ENCODE results near the gene DHRSX. TPM values are rescaled to one million over a fixed set of nuclear protein-coding genes. Genes with fewer than 3 reads are reported as not detected.

The DHRSX gene
- total and polyA plus RNA-seq, 3 experiments from 2014 or later = 21.5 to 26.6 (median 25.3) TPM

GRCh38 chrX:2497961-2498780 is 2.6 kb downstream of the DHRSX start:
- Mint-ChIP-seq H3K4me3 (peak overlapping the region; percentile 65 to 88 (median 86)), H3K27me3 (no peaks in the 10 kb centered on the region), H3K9me3 (no peaks in the 10 kb centered on the region), H3K4me1 (peaks cover 28 to 45% (median 29%) of the 10 kb centered on the region in 3 donors), H3K27ac (peak overlapping the region; percentile 56 to 90 (median 77)), H3K36me3 (peaks cover 0 to 21% (median 0%) of the 10 kb centered on the region in 3 donors)
- H3K9me3 ChIP-seq (ENCODE audit: low read length) = no peaks in the 10 kb centered on the region
- ChIA-PET POLR2A (no interaction called here), CTCF (no interaction called here)
- peak overlapping the region; percentile 32 for H3K27ac ChIP-seq (ENCODE audit: low read depth, low read length)
- no peaks in the 10 kb centered on the region for H3K27me3 ChIP-seq (ENCODE audit: insufficient read depth, low read length, poor library complexity, severe bottlenecking)
- DNase-seq = no peak
- no peaks in the 10 kb centered on the region for H3K36me3 ChIP-seq (ENCODE audit: insufficient read depth, low read length)
- no peak overlapping the region for H3K4me3 ChIP-seq (ENCODE audit: low read length)
- peaks cover 16% of the 10 kb centered on the region for H3K4me1 ChIP-seq (ENCODE audit: insufficient read depth, low read length)

GRCh38 chrX:2495595-2495994 is 5.2 kb downstream of the DHRSX start:
- Histone ChIP-seq H3K27me3 (ENCODE audit: insufficient read depth, low read length, poor library complexity, severe bottlenecking) (no peaks in the 10 kb centered on the region), H3K9me3 (ENCODE audit: low read length) (no peaks in the 10 kb centered on the region), H3K36me3 (ENCODE audit: insufficient read depth, low read length) (no peaks in the 10 kb centered on the region), H3K27ac (ENCODE audit: low read depth, low read length) (no peak overlapping the region), H3K4me3 (ENCODE audit: low read length) (no peak overlapping the region), H3K4me1 (ENCODE audit: insufficient read depth, low read length) (peaks cover 16% of the 10 kb centered on the region)
- ChIA-PET POLR2A (no interaction called here), CTCF (no interaction called here)
- Mint-ChIP-seq H3K9me3 (no peaks in the 10 kb centered on the region), H3K4me1 (peaks cover 26 to 39% (median 34%) of the 10 kb centered on the region in 3 donors), H3K27me3 (no peaks in the 10 kb centered on the region), H3K4me3 (no peak overlapping the region), H3K27ac (peak overlapping the region in 1 of 8 donors; percentile 13), H3K36me3 (peaks cover 0 to 31% (median 2%) of the 10 kb centered on the region in 3 donors)
- no peak for DNase-seq

GRCh38 chrX:2492531-2493218 is 8.1 kb downstream of the DHRSX start:
- Histone ChIP-seq H3K36me3 (ENCODE audit: insufficient read depth, low read length) (no peaks in the 10 kb centered on the region), H3K9me3 (ENCODE audit: low read length) (no peaks in the 10 kb centered on the region), H3K4me1 (ENCODE audit: insufficient read depth, low read length) (no peaks in the 10 kb centered on the region), H3K4me3 (ENCODE audit: low read length) (no peak overlapping the region), H3K27ac (ENCODE audit: low read depth, low read length) (no peak overlapping the region), H3K27me3 (ENCODE audit: insufficient read depth, low read length, poor library complexity, severe bottlenecking) (no peaks in the 10 kb centered on the region)
- Mint-ChIP-seq H3K36me3 (peaks cover 2 to 50% (median 8%) of the 10 kb centered on the region in 3 donors), H3K9me3 (no peaks in the 10 kb centered on the region), H3K27ac (peak overlapping the region in 1 of 8 donors; percentile 29), H3K4me3 (no peak overlapping the region), H3K4me1 (peaks cover 7 to 15% (median 10%) of the 10 kb centered on the region in 3 donors), H3K27me3 (no peaks in the 10 kb centered on the region)
- no peak for DNase-seq
- ChIA-PET POLR2A (no interaction called here), CTCF (no interaction called here)

GRCh38 chrX:2490634-2491033 is 10.1 kb downstream of the DHRSX start:
- Mint-ChIP-seq H3K4me3 (no peak overlapping the region), H3K36me3 (peaks cover 3 to 56% (median 17%) of the 10 kb centered on the region in 3 donors), H3K4me1 (peaks cover 4 to 13% (median 4%) of the 10 kb centered on the region in 3 donors), H3K27ac (no peak overlapping the region), H3K27me3 (no peaks in the 10 kb centered on the region), H3K9me3 (no peaks in the 10 kb centered on the region)
- ChIA-PET POLR2A (no interaction called here), CTCF (no interaction called here)
- DNase-seq = no peak
- no peaks in the 10 kb centered on the region for H3K9me3 ChIP-seq (ENCODE audit: low read length)
- H3K36me3 ChIP-seq (ENCODE audit: insufficient read depth, low read length) = no peaks in the 10 kb centered on the region
- no peaks in the 10 kb centered on the region for H3K27me3 ChIP-seq (ENCODE audit: insufficient read depth, low read length, poor library complexity, severe bottlenecking)
- H3K27ac ChIP-seq (ENCODE audit: low read depth, low read length) = no peak overlapping the region
- H3K4me1 ChIP-seq (ENCODE audit: insufficient read depth, low read length) = no peaks in the 10 kb centered on the region
- no peak overlapping the region for H3K4me3 ChIP-seq (ENCODE audit: low read length)

GRCh38 chrX:2489446-2490445 is 11.0 kb downstream of the DHRSX start:
- Histone ChIP-seq H3K4me3 (ENCODE audit: low read length) (no peak overlapping the region), H3K4me1 (ENCODE audit: insufficient read depth, low read length) (no peaks in the 10 kb centered on the region), H3K27ac (ENCODE audit: low read depth, low read length) (no peak overlapping the region), H3K27me3 (ENCODE audit: insufficient read depth, low read length, poor library complexity, severe bottlenecking) (no peaks in the 10 kb centered on the region), H3K9me3 (ENCODE audit: low read length) (no peaks in the 10 kb centered on the region), H3K36me3 (ENCODE audit: insufficient read depth, low read length) (no peaks in the 10 kb centered on the region)
- ChIA-PET POLR2A (no interaction called here), CTCF (no interaction called here)
- Mint-ChIP-seq H3K4me3 (no peak overlapping the region), H3K27me3 (no peaks in the 10 kb centered on the region), H3K9me3 (no peaks in the 10 kb centered on the region), H3K27ac (no peak overlapping the region), H3K36me3 (peaks cover 3 to 55% (median 17%) of the 10 kb centered on the region in 3 donors), H3K4me1 (peaks cover 3 to 13% (median 4%) of the 10 kb centered on the region in 3 donors)
- DNase-seq = no peak

- Mint-ChIP-seq H3K4me3 (no peak overlapping the region), H3K27me3 (no peaks in the 10 kb centered on the region), H3K36me3 (peaks cover 3 to 60% (median 17%) of the 10 kb centered on the region in 3 donors), H3K27ac (peak overlapping the region in 1 of 8 donors; percentile 41), H3K4me1 (peaks cover 3 to 13% (median 4%) of the 10 kb centered on the region in 3 donors), H3K9me3 (no peaks in the 10 kb centered on the region)
- no peak overlapping the region for H3K27ac ChIP-seq (ENCODE audit: low read depth, low read length)
- no peaks in the 10 kb centered on the region for H3K36me3 ChIP-seq (ENCODE audit: insufficient read depth, low read length)
- ChIA-PET POLR2A (no interaction called here), CTCF (no interaction called here)
- H3K4me1 ChIP-seq (ENCODE audit: insufficient read depth, low read length) = no peaks in the 10 kb centered on the region
- no peaks in the 10 kb centered on the region for H3K9me3 ChIP-seq (ENCODE audit: low read length)
- H3K27me3 ChIP-seq (ENCODE audit: insufficient read depth, low read length, poor library complexity, severe bottlenecking) = no peaks in the 10 kb centered on the region
- no peak overlapping the region for H3K4me3 ChIP-seq (ENCODE audit: low read length)
- DNase-seq = no peak
These were observed 12.0 kb downstream of the DHRSX start for GRCh38 chrX:2488621-2489285.

GRCh38 chrX:2487366-2487765 is 13.4 kb downstream of the DHRSX start:
- no peaks in the 10 kb centered on the region for H3K27me3 Mint-ChIP-seq
- Histone ChIP-seq H3K9me3 (ENCODE audit: low read length) (no peaks in the 10 kb centered on the region), H3K27ac (ENCODE audit: low read depth, low read length) (no peak overlapping the region), H3K36me3 (ENCODE audit: insufficient read depth, low read length) (no peaks in the 10 kb centered on the region), H3K27me3 (ENCODE audit: insufficient read depth, low read length, poor library complexity, severe bottlenecking) (no peaks in the 10 kb centered on the region), H3K4me1 (ENCODE audit: insufficient read depth, low read length) (no peaks in the 10 kb centered on the region), H3K4me3 (ENCODE audit: low read length) (no peak overlapping the region)
- peaks cover 5 to 10% (median 6%) of the 10 kb centered on the region in 3 donors for H3K4me1 Mint-ChIP-seq
- no peaks in the 10 kb centered on the region for H3K9me3 Mint-ChIP-seq
- DNase-seq = no peak
- no peak overlapping the region for H3K4me3 Mint-ChIP-seq
- ChIA-PET POLR2A (no interaction called here), CTCF (no interaction called here)
- peaks cover 3 to 63% (median 17%) of the 10 kb centered on the region in 3 donors for H3K36me3 Mint-ChIP-seq
- no peak overlapping the region for H3K27ac Mint-ChIP-seq
